Stimulated activated CD8-positive, alpha-beta memory T cell treated with anti-CD3 and anti-CD28 coated beads, Interleukin-4, amount 100 ng/mL, for 1 hour (primary cell): ENCODE data around the gene CDHR3.
"Not testable (repeated sequence)": the region's sequence is repeated elsewhere in the genome, so short reads cannot be mapped to it uniquely, and the experiment has no call there.

Experiments
- DNase-seq, 2 donors: peaks; one replicate each; pipeline ENCODE4 v3.0.0-alpha.2; 2020; ENCODE audit warnings: low read depth in 2 of 2, low spot score in 1 of 2

CDHR3 gene

GRCh38 chr7:105963038-105963667 lies at the start of gene CDHR3:
Gene CDHR3, plus strand, starts transcription at chr7:105963264. Its CDS starts 55 bp downstream, at chr7:105963319.
- no peak for DNase-seq

- no peak for DNase-seq
Measured at GRCh38 chr7:105913947-105914346, 49.1 kb upstream of the CDHR3 start.

- no peak for DNase-seq
Measured at GRCh38 chr7:105916603-105917002, 46.5 kb upstream of the CDHR3 start.

GRCh38 chr7:105917659-105918058 lies 45.4 kb upstream of the CDHR3 start:
- DNase-seq = no peak

GRCh38 chr7:105920766-105921165 lies 42.3 kb upstream of the CDHR3 start:
- DNase-seq = no peak

- DNase-seq = no peak
Measured at GRCh38 chr7:105924945-105925344, 38.1 kb upstream of the CDHR3 start.

GRCh38 chr7:105926131-105926530 lies 36.9 kb upstream of the CDHR3 start:
- DNase-seq = no peak

GRCh38 chr7:105931179-105931578 lies 31.9 kb upstream of the CDHR3 start:
- DNase-seq = no peak

- DNase-seq = no peak
Measured at GRCh38 chr7:105932835-105933477, 30.1 kb upstream of the CDHR3 start.

- no peak for DNase-seq
Measured at GRCh38 chr7:105934572-105935185, 28.4 kb upstream of the CDHR3 start.

- DNase-seq = no peak
Measured at GRCh38 chr7:105935250-105935649, 27.8 kb upstream of the CDHR3 start.

GRCh38 chr7:105937411-105937810 lies 25.7 kb upstream of the CDHR3 start:
- DNase-seq = no peak

GRCh38 chr7:105940109-105940508 lies 23.0 kb upstream of the CDHR3 start:
- no peak for DNase-seq

GRCh38 chr7:105941596-105941995 lies 21.5 kb upstream of the CDHR3 start:
- no peak for DNase-seq

GRCh38 chr7:105943486-105943885 lies 19.6 kb upstream of the CDHR3 start:
- DNase-seq = no peak

- DNase-seq = no peak
Measured at GRCh38 chr7:105945848-105946247, 17.2 kb upstream of the CDHR3 start.

- DNase-seq = no peak
Measured at GRCh38 chr7:105951597-105951996, 11.5 kb upstream of the CDHR3 start.

- no peak for DNase-seq
Measured at GRCh38 chr7:105952917-105953595, 10.0 kb upstream of the CDHR3 start.

- no peak for DNase-seq
Measured at GRCh38 chr7:105954711-105955110, 8.4 kb upstream of the CDHR3 start.

GRCh38 chr7:105955651-105956466 lies 7.2 kb upstream of the CDHR3 start:
- DNase-seq = not testable (repeated sequence)

- DNase-seq = no peak
Measured at GRCh38 chr7:105958012-105958411, 5.1 kb upstream of the CDHR3 start.
